Esophagus squamous epithelium (tissue), 4 donors: ENCODE results near the gene CCDC61.

Source experiments
- CTCF ChIP-seq, 6 experiments: fragments of 450-650 bp in 4 of 6; fragments of 200-600 bp in 2 of 6; sonication (generic) in 2 of 6; IDR thresholded peaks; one replicate each; pipeline ENCODE4 v1.5.1; 2016 to 2019; ENCODE audit warnings: antibody characterized with exemption in 6 of 6, mild to moderate bottlenecking in 4 of 6, moderate library complexity in 4 of 6
- POLR2A ChIP-seq, 4 donors: fragments of 450-650 bp; IDR thresholded peaks; one replicate each; pipeline ENCODE4 v1.6.1; 2017; ENCODE audit warnings: antibody characterized with exemption in 4 of 4, mild to moderate bottlenecking in 4 of 4, moderate library complexity in 3 of 4

DNA sequence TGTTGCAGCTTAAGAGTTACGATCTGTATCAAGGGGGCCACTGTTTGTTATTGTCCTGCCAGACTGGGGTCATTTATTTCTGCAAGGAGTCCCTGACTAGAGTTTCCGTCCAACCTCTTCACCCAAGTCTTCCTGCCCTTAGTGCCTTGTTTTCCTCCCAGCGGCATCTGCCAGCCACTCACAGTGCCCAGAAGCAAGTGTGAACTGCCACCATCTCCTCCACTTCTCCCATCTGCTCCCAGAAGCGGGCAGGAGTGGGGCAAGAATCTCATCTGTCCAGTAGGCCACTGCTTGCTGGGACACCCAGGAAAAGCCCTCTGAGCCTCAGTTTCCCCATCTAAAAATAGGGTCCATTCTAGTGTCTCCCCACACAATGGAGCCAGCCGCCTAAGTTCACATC, 25.6 kb upstream of the CCDC61 start:
- TF ChIP-seq CTCF (IDR thresholded peaks at IDR 0.05) (no peak), POLR2A (IDR thresholded peaks at IDR 0.05) (no peak)
